Dermis blood vessel endothelial cell (primary cell): ENCODE results near the gene EEF2K. TPM values are rescaled to one million over a fixed set of nuclear protein-coding genes. Genes with fewer than 3 reads are reported as not detected.
"Not testable (repeated sequence)": the region's sequence is repeated elsewhere in the genome, so short reads cannot be mapped to it uniquely, and the experiment has no call there.

ENCODE experiments used
- DNase-seq: peaks from one replicate; pipeline ENCODE4 v3.0.0; 2010
- total RNA-seq: library from RNA; depleted of rRNA; stranded (reverse); fragments of >200 nt; gene quantifications from 2 replicates; pipeline ENCODE4 v1.2.3, GENCODE V29; 2014

EEF2K gene
- total RNA-seq, 1 donor from 2014 or later = 44.1 TPM

DNA sequence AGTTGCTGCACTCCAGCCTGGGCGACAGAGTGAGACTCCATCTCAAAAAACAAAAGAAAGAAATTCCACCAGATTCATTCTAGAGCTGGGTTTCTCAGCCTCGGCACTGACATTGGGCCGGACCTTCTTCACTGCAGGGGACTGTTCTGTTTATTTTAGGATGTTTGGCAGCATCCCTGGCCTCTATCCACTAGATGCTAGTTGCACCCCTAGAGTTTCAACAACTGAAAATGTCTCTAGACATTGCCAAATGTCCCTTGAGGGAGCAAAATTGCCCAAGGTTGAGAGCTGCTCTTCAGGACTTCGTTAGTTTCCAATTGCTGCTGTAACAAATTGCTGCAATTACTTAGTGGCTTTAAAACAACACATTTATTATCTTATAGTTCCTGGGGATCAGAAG, 7.2 kb downstream of the EEF2K start:
- DNase-seq = no peak

DNA sequence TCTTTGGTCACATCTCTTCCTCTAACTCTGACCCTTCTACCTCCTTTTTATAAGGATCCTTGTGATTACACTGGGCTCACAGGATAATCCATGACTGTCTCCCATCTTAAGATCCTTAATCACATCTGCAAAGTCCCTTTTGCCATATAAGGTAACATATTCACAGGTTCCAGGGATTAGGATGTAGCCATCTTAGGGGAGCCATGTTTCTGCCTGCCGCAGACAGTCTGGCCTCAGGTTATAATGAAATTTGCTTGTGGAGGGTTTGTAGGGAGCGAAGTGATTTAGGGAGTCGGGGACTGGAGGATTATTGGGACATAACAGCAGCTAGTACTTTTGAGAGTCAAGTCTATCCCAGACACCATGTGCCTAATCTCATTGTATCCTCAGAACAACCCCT, 7.7 kb downstream of the EEF2K start:
- DNase-seq = no peak

DNA sequence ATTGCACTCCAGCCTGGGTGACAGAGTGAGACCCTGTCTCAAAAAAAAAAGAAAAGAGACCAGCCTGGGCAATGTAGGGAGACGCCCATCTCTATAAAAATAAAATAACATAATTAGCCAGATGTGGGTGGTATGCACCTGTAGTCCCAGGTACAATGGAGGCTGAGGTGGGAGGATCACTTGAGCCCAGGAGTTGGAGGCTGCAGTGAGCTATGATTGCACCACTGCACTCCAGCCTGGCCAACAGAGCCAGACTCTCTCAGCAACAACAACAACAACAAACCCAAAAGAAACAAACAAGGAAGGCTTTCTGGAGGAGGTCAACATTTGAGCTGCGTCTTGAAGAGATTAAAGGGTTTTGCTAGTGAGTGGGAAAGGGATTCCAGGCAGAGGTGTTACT, 8.3 kb downstream of the EEF2K start:
- DNase-seq = no peak

DNA sequence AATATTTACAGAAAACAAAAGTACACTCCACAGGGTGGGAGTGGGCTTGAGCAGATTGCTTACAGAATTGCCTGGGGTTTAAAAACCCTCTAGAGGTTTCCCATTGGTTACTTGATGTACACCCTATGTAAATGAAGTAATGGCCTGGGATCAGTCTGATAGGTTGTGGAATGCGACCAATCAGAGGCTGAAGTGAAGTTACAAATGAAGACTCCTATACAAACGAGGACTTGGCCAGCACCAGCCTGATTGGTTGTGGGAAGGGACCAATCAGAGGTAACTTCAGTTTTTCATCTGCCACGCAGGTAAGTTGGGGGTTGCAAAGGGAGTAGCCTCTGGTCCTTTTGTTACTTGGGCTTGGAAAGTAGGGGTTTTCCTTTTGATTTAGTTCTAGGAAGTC, 8.8 kb downstream of the EEF2K start:
- DNase-seq = peak; percentile 20

- DNase-seq = peak; percentile 13
Measured at GRCh38 chr16:22216191-22216831, 10.2 kb downstream of the EEF2K start.

DNA sequence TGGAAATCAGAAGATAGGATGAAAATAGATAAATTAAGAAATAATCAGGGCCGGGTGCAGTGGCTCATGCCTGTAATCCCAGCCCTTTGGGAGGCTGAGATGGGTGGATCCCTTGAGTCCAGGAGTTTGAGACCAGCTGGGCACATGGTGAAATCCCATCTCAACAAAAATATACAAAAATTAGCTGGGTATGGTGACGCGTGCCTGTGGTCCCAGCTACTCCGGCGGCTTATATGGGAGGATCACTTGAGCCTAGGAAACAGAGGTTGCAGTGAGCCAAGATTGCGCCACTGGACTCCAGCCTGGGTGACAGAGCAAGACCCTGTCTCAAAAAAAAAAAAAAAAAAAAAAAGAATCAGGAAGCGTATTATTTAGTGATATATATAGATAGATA, 10.8 kb downstream of the EEF2K start:
- DNase-seq = not testable (repeated sequence)

DNA sequence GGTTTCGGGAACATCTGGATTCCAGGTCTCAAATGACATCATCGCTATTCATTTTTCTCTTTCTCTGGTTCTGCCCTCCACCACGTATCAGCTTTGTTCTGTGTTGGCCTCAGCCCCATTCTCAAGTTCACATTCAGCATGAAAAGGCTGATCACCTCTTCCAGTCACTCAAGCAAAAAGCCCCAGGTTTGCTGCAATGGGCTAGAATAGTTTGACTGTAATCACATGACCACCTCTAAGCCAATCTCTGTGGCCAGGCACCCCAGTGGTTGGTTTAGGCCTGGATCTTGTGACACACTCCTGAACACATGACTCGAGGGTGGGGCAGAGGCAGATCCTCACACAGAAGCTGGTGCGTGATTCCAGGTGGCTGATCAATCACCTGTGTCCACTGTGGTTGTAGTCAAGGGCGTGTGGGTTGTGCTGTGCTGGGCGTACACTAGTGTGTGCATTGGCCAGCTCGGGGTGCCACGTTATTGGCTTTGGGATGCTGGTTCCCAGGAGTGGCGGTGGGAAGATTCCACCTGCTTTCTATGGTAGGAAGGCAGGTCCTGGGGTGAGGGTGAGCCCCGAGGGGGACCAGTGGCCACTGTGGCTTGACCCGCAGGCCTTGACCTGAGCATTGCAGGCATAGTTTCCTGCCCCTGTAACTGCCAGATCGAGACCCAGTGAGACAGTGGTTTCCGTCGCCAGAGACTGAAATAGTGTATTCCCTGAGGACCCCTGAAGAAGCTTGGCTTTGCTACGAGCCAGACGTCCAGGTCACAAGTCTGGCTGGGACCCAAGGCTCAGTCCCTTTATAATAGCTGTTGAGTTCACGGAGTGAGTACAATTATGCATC, 12.0 kb downstream of the EEF2K start:
- no peak for DNase-seq

GRCh38 chr16:22219389-22220068, 13.5 kb downstream of the EEF2K start:
- DNase-seq = no peak

GRCh38 chr16:22220069-22220440, 14.0 kb downstream of the EEF2K start:
- DNase-seq = no peak

GRCh38 chr16:22220714-22221113, 14.6 kb downstream of the EEF2K start:
- no peak for DNase-seq

GRCh38 chr16:22222006-22222405, 15.9 kb downstream of the EEF2K start:
- DNase-seq = no peak

DNA sequence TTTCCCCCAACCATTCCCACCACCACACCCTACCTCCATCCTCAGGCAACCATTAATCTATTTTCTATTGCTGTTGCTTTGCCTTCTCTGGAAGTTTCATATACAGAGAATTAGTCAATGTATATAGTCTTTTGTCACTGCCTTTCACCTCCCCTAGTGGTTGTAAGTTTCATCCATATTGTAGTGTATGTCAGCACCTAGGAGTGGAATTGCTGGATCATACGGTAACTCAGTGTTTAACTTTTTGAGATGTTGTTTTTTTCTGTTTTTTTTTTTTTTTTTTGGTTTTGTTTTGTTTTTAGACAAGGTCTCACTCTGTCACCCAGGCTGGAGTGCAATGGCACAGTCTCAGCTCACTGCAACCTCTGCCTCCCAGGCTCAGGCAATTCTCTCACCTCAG, 16.9 kb downstream of the EEF2K start:
- DNase-seq = no peak

DNA sequence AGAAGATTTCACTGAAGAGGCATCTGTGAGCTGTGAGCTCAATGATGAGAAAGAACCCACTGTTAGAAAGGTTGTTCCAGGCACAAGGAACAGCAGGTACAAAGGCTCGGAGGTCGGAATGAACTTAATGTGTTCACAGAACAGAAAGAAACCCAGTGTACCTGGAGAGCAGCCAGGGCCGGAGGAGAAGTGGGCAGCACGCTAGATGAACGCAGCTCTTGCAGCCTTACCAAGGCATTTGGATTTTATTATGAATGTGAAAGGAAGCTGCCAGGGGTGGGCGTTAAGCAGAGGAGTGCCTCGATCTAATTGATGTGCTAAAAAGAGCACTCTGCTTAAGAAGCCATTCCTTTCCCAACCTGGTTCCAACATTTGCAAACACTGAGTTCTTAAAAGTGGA, 19.0 kb downstream of the EEF2K start:
- DNase-seq = no peak

DNA sequence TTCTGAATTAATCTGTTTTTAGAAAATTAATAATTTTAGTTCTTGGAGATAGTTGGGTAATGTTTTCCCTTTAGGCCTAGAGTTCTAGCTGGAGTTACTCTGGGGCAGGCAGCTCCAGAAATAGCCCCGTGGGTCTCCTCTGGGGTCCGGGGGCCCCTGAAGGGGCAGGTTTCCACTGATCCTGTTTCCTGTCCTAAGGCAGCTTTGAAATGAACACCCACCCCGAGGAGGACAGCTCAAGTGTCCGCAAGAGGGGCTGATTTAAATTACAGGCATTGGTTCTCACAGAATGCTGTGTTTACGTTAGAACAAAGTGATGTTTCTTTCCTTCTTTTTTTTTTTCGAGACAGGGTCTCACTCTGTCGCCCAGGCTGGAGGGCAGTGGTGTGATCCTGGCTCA, 23.8 kb downstream of the EEF2K start:
- no peak for DNase-seq

DNA sequence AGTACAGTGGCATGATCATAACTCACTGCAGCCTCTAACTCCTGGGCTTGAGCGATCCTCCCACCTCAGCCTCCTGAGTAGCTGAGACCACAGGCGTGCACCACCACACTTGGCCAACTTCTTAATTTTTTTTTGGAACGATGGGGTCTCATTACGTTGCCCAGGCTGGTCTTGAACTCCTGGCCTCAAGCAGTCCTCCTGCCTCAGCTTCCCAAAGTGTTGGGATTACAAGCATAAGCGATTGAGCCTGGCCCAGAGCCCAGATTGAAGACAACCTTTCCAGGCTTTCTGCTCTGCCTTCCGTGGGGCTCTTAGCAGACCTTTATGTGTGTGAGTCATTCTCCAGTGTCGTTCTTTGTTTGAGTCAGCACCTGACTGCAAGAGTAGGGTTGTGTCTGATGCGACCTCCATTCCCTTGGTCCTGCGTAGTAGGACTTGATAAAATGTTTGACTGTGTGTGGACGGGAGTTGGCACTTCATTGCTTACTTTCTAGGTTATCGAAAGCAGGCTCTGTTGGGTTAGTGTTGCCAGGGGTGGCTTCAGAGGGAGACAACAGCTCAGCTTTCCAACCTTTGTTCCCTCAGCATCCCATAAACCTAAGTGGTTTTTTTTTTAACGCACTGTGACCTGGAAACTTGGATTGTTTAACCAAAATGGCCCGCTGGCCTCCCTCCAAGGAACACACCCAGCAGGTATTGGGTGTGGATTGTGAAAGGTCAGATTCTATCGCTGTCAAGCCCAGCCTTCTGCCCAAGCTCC, 26.4 kb downstream of the EEF2K start:
- peak; percentile 71 for DNase-seq

GRCh38 chr16:22233037-22233372, 26.9 kb downstream of the EEF2K start:
- DNase-seq = no peak

DNA sequence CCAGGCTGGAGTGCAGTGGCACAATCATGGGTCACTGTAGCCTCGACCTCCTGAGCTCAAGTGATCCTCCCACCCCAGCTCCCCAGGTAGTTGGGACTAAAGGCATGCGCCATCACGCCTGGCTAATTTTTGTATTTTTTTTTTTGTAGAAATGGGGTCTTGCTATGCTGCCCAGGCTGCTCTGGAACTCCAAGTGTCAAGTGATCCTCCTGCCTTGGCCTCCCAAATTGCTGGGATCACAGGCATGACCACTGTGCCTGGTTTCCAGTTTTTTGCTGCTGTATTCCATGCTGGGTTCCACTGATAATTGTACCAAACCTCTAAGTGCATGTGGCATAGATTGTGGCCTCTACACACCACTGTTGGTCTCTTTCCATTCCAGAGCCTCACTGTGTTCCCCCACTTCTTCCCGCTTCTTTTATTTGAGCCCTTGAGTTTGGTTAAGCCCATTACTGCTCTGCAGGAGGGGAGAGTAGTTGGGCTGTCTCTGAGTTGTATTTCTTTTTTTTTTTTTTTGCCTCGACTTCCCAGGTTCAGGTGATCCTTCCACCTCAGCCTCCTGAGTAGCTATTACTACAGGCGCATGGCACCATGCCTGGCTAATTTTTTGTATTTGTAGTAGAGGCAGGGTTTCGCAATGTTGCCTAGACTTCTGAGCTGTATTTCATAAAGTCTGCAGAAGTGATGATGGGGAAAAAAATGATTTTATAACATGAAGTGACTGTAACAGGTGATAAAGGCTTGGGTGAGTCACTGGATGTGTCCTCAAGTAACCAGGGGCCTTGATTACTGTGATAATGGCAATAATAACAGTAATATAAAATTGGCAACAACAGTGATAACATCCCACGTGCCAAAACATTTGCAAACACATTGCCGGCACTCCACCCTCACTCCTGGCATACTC, 30.0 kb downstream of the EEF2K start:
- DNase-seq = no peak

- no peak for DNase-seq
Measured at GRCh38 chr16:22239131-22239805, 33.2 kb downstream of the EEF2K start.

- no peak for DNase-seq
Measured at GRCh38 chr16:22240023-22240710, 34.1 kb downstream of the EEF2K start.

DNA sequence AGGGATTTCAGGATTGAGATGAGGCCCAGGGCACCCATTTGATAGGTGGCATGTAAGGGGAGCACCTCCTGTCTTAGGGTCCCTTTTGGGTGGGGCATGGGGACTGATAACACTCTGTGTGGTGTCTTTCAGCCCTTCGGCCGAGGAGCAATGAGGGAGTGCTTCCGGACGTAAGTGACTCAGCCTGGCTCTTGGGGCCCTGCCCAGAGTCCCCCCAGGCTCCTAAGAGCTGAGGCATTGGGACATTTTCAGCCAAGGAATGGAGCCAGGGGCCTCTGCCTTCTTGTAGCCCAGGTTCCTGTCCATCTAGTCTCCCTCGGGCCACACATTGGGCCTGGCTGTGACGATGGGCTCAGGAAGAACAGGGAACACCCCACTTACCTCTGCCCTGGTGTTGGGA, 44.4 kb downstream of the EEF2K start:
- peak; percentile 12 for DNase-seq

DNA sequence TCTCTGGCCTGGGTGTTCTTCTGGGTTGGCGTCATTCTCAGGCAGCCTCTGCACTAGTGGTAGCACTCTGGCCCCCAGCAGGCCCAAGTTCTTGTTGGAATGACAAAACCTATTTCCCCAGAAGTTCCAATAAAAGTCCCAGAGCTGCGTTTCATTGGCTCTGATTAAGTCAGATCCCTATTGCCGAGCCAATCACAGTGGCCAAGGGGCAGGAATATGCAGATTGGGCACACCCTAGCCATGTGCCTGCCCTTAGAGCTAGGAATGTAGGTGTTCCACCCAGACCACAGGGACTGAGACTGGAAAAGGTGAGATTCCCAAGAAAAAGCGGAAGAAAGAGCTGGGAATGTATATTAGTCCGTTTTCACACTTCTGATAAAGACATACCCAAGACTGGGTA, 46.2 kb downstream of the EEF2K start:
- no peak for DNase-seq
